ENCODE measurements around the gene PSAPL1.

GRCh38 chr4:7414046-7414445, 20.7 kb downstream of the PSAPL1 start:
- TF ChIP-seq POLR2A (IDR thresholded peaks at IDR 0.05) (no peak), CTCF (IDR thresholded peaks at IDR 0.05) (no peak), POLR2AphosphoS5 (IDR thresholded peaks at IDR 0.05) (no peak), EP300 (IDR thresholded peaks at IDR 0.05) (no peak)
